ENCODE results near the gene SUSD5. TPM values are rescaled to one million over a fixed set of nuclear protein-coding genes. Genes with fewer than 3 reads are reported as not detected.

SUSD5 gene
- 1.5 and 3.9 TPM in 2 replicates for total RNA-seq

GRCh38 chr3:33218446-33219174, at the start of gene SUSD5:
Gene SUSD5, minus strand, starts transcription at chr3:33218810. Its CDS starts 13 bp downstream, at chr3:33218797.

GRCh38 chr3:33113772-33114621, 104.6 kb downstream of the SUSD5 start, which contains the start of gene CRTAP:
Gene CRTAP, plus strand, starts transcription at chr3:33114014. Its CDS starts 64 bp downstream, at chr3:33114078.

Other genes starting within 250 kb of the SUSD5 start
- 170 and 199 TPM in 2 replicates for gene GLB1, start 121.7 kb downstream of the SUSD5 start, total RNA-seq
- gene TMPPE, start 121.7 kb downstream of the SUSD5 start, total RNA-seq = 6.5 and 8.2 TPM in 2 replicates
- gene CRTAP, start 104.8 kb downstream of the SUSD5 start, total RNA-seq = 236 and 284 TPM in 2 replicates
- gene FBXL2, start 58.6 kb upstream of the SUSD5 start, total RNA-seq = 14.8 and 18.0 TPM in 2 replicates
- 76.9 and 96.8 TPM in 2 replicates for gene UBP1, start 221.6 kb upstream of the SUSD5 start, total RNA-seq